Large intestine (tissue), 3 donors: ENCODE measurements around the gene CFAP57. TPM values are rescaled to one million over a fixed set of nuclear protein-coding genes. Genes with fewer than 3 reads are reported as not detected.

ENCODE experiments used
- DNase-seq, 2 donors: peaks; one replicate each; pipeline versions ENCODE4 v3.0.0 to v3.0.0-alpha.2; 2013
- H3K27ac ChIP-seq: one replicate; pipeline ENCODE4 v1.5.1; 2013; ENCODE audit warnings: low read length
- H3K27me3 ChIP-seq: 2 replicates; pipeline ENCODE4 v1.6.1; 2013; ENCODE audit warnings: low read length; ENCODE audit not compliant: control insufficient read depth, insufficient read depth
- H3K36me3 ChIP-seq: 2 replicates; pipeline ENCODE4 v1.6.1; 2013; ENCODE audit warnings: low read length; ENCODE audit not compliant: control insufficient read depth, insufficient read depth
- H3K4me1 ChIP-seq: one replicate; pipeline ENCODE4 v1.6.1; 2013; ENCODE audit warnings: low read length; ENCODE audit not compliant: control insufficient read depth, insufficient read depth
- H3K4me3 ChIP-seq: one replicate; pipeline ENCODE4 v1.5.1; 2013; ENCODE audit warnings: low read length
- H3K9me3 ChIP-seq: one replicate; pipeline ENCODE4 v1.6.1; 2013; ENCODE audit warnings: mild to moderate bottlenecking, low read depth, low read length, moderate library complexity; ENCODE audit not compliant: control insufficient read depth
- WGBS: methylation state at CpG from one replicate; pipeline ENCODE4 v1.1.5; 2013; ENCODE audit warnings: low lambda C conversion rate; ENCODE audit not compliant: insufficient coverage; 5-methylcytosine and 5-hydroxymethylcytosine counted together
- polyA plus RNA-seq: library from polyadenylated mRNA; unstranded; fragments of 120-200 nt; gene quantifications from one replicate; pipeline ENCODE4 v1.2.1, GENCODE V29; 2013

Gene CFAP57
- polyA plus RNA-seq, 1 donor, result 0.25 TPM

GRCh38 chr1:43172527-43172972, 420 bp downstream of the CFAP57 start:
- peak in 1 of 2 donors; percentile 69 for DNase-seq
- no peak overlapping the region for H3K27ac ChIP-seq
- no CpG with 5 or more reads among the region's 20 CpGs for WGBS

DNA sequence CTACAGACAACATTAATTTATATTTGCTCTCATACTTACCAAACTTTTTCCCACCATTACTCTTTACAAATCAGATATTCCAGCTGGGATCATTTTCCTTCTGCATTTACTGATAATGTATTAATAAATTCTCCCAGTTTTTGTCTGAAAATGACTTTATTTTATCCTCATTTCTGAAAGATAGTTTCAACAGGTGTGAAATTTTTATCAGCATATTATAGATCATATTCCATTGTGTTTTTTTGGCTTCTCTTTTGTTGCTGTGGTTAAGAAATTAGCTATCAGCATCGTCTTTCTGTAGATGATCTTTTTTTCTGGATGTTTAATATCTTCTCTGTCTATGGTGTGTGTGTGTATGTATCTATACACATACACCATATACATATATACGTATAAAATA, 2.7 kb downstream of the CFAP57 start:
- H3K27me3 ChIP-seq, result peaks cover 22% of the 10 kb centered on the region
- no peaks in the 10 kb centered on the region for H3K9me3 ChIP-seq
- H3K36me3 ChIP-seq, result peaks cover 4% of the 10 kb centered on the region
- no peak overlapping the region for H3K4me3 ChIP-seq
- H3K4me1 ChIP-seq, result peaks cover 3% of the 10 kb centered on the region
- no peak for DNase-seq
- WGBS, result no CpG with 5 or more reads among the region's 2 CpGs
- H3K27ac ChIP-seq, result no peak overlapping the region

More at GRCh38 chr1:43172527-43172972, 420 bp downstream of the CFAP57 start:
- Histone ChIP-seq H3K4me1 (peaks cover 3% of the 10 kb centered on the region), H3K27me3 (peaks cover 19% of the 10 kb centered on the region), H3K4me3 (peak overlapping the region; percentile 87), H3K36me3 (peaks cover 23% of the 10 kb centered on the region), H3K9me3 (no peaks in the 10 kb centered on the region)

DNA sequence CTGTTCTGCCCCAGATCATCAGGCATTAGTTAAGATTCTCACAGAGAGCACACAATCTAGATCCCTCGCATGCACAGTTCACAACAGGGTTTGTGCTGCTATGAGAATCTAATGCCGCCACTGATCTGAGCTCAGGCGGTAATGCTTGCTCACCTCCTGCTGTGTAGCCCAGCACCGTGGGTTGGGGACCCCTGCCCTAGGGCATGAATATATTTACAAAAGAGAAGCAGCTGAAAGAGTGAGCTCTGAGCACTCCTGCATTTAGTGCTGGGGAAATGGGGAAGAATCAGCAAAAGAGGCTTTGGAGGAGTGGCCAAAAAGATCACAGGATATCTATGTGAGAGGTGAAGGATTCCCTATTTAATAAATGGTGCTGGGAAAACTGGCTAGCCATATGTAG, 5.6 kb downstream of the CFAP57 start:
- WGBS, result no CpG with 5 or more reads among the region's 4 CpGs
- Histone ChIP-seq H3K9me3 (no peaks in the 10 kb centered on the region), H3K4me3 (no peak overlapping the region)

GRCh38 chr1:43184388-43184787, 12.3 kb downstream of the CFAP57 start:
- no peaks in the 10 kb centered on the region for H3K27me3 ChIP-seq
- H3K36me3 ChIP-seq, result no peaks in the 10 kb centered on the region
- no CpG with 5 or more reads among the region's 3 CpGs for WGBS
- no peaks in the 10 kb centered on the region for H3K4me1 ChIP-seq
- H3K9me3 ChIP-seq, result no peaks in the 10 kb centered on the region
- no peak overlapping the region for H3K27ac ChIP-seq
- no peak overlapping the region for H3K4me3 ChIP-seq
- no peak for DNase-seq

More for the DNA sequence above, 5.6 kb downstream of the CFAP57 start:
- peaks cover 22% of the 10 kb centered on the region for H3K27me3 ChIP-seq
- no peak overlapping the region for H3K27ac ChIP-seq
- no peak for DNase-seq
- H3K4me1 ChIP-seq, result peaks cover 2% of the 10 kb centered on the region
- H3K36me3 ChIP-seq, result no peaks in the 10 kb centered on the region

DNA sequence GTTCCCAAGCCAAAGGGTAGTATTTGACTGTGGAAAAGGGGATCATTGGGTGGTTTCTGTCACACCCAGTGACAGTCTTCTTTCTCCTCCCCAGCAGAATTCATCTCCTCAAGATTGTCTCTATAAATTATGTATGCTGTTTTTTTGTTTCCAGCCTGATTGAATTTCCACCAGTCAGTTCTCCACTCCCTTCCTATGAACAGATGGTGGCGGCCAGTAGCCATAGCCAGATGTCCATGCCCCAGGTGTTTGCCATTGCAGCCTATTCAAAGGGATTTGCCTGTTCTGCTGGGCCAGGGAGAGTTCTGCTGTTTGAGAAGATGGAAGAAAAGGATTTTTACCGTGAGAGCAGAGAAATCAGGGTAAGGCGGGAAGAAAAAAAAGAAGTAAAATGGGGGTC, 12.9 kb downstream of the CFAP57 start:
- H3K4me1 ChIP-seq, result no peaks in the 10 kb centered on the region
- WGBS, result 100% methylated on average over 1 of the region's 3 CpGs
- DNase-seq, result no peak
- no peak overlapping the region for H3K4me3 ChIP-seq
- no peaks in the 10 kb centered on the region for H3K27me3 ChIP-seq
- H3K9me3 ChIP-seq, result no peaks in the 10 kb centered on the region
- no peaks in the 10 kb centered on the region for H3K36me3 ChIP-seq
- no peak overlapping the region for H3K27ac ChIP-seq

GRCh38 chr1:43188106-43188505, 16.0 kb downstream of the CFAP57 start:
- no peaks in the 10 kb centered on the region for H3K27me3 ChIP-seq
- no peak for DNase-seq
- H3K4me3 ChIP-seq, result no peak overlapping the region
- no peak overlapping the region for H3K27ac ChIP-seq
- WGBS, result no CpG with 5 or more reads among the region's 1 CpG
- no peaks in the 10 kb centered on the region for H3K9me3 ChIP-seq
- H3K4me1 ChIP-seq, result no peaks in the 10 kb centered on the region
- H3K36me3 ChIP-seq, result no peaks in the 10 kb centered on the region

GRCh38 chr1:43194509-43194908, 22.4 kb downstream of the CFAP57 start:
- Histone ChIP-seq H3K4me3 (no peak overlapping the region), H3K36me3 (no peaks in the 10 kb centered on the region)

DNA sequence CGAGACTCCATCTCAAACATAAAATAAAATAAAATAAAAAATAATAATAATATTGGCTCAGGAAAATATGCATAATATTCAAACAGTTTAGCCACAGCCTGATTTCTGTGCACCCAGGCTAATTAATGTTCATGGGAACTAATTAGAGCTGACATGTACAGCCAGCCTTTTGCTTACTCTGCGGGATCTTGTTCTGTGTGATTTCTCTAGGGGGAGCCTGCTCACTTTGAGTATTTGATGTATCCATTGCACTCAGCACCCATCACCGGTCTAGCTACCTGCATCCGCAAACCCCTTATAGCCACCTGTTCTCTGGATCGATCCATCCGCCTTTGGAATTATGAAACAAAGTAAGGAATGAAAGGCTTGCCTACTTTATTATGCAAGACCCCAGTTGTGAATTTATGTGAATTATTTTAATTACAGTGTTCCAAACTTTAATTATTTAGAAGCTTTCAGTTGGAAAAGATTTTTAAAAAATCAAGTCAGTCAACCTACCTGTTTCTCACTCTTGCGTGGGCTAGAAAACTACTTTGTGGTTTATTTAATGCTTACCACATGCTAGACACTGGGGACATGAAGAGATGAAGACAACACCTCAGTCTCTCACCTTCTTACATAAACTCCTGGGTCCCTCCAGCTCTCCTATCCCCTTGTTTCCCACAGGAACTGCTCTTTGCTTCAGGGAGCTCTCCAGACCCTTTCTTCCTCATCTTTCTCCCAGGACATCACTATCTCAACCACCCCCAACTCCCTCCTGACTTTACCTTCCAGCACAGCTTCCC, 25.4 kb downstream of the CFAP57 start:
- Histone ChIP-seq H3K9me3 (peaks cover 3% of the 10 kb centered on the region), H3K27me3 (no peaks in the 10 kb centered on the region), H3K4me1 (no peaks in the 10 kb centered on the region), H3K36me3 (no peaks in the 10 kb centered on the region), H3K4me3 (no peak overlapping the region), H3K27ac (no peak overlapping the region)
- no peak for DNase-seq
- no CpG with 5 or more reads among the region's 7 CpGs for WGBS

More at GRCh38 chr1:43194509-43194908, 22.4 kb downstream of the CFAP57 start:
- H3K9me3 ChIP-seq, result peaks cover 3% of the 10 kb centered on the region
- no peaks in the 10 kb centered on the region for H3K4me1 ChIP-seq
- no peak overlapping the region for H3K27ac ChIP-seq
- H3K27me3 ChIP-seq, result no peaks in the 10 kb centered on the region
- no peak for DNase-seq

GRCh38 chr1:43199093-43199726, 27.1 kb downstream of the CFAP57 start:
- Histone ChIP-seq H3K4me1 (no peaks in the 10 kb centered on the region), H3K9me3 (peaks cover 4% of the 10 kb centered on the region), H3K4me3 (no peak overlapping the region), H3K27me3 (no peaks in the 10 kb centered on the region), H3K36me3 (no peaks in the 10 kb centered on the region), H3K27ac (no peak overlapping the region)
- no CpG with 5 or more reads among the region's 8 CpGs for WGBS
- DNase-seq, result peak in 1 of 2 donors; percentile 7

GRCh38 chr1:43203859-43204258, 31.7 kb downstream of the CFAP57 start:
- no peaks in the 10 kb centered on the region for H3K27me3 ChIP-seq
- no peak for DNase-seq
- no peak overlapping the region for H3K4me3 ChIP-seq
- H3K36me3 ChIP-seq, result no peaks in the 10 kb centered on the region
- peaks cover 30% of the 10 kb centered on the region for H3K4me1 ChIP-seq
- 95% methylated on average over 3 of the region's 3 CpGs for WGBS
- H3K9me3 ChIP-seq, result peaks cover 5% of the 10 kb centered on the region
- H3K27ac ChIP-seq, result no peak overlapping the region
